SK-N-SH treated with all-trans-retinoic acid at 6 μM for 48 hours (cell line): ENCODE data around the gene SOX5.

Source experiments
- ATAC-seq: fragments of 200-7000 bp; cut with Tn5 transposase; 3 replicates; pipeline ENCODE4 v1.9.1; 2020; ENCODE audit warnings: mild to moderate bottlenecking, moderate library complexity
- ARNTL ChIP-seq: fragments of 450-650 bp; formaldehyde crosslinking; IDR thresholded peaks from 2 replicates; pipeline ENCODE4 v1.5.0; 2020; ENCODE audit warnings: low read depth, mild to moderate bottlenecking, moderate library complexity, borderline replicate concordance
- BACH2 ChIP-seq: fragments of 250-450 bp; sonication (Bioruptor Pico); IDR thresholded peaks from 2 replicates; pipeline ENCODE4 v1.9.0; 2021; ENCODE audit warnings: mild to moderate bottlenecking, borderline replicate concordance
- CSDC2 ChIP-seq: fragments of 250-450 bp; sonication (Bioruptor Pico); IDR thresholded peaks from 2 replicates; pipeline ENCODE4 v1.5.0; 2020; ENCODE audit warnings: mild to moderate bottlenecking, moderate library complexity
- CSRNP3 ChIP-seq: fragments of 250-450 bp; sonication (Bioruptor Pico); IDR thresholded peaks from 2 replicates; pipeline ENCODE4 v1.5.1; 2021; ENCODE audit warnings: mild to moderate bottlenecking, moderate library complexity
- GLIS3 ChIP-seq: fragments of 250-450 bp; sonication (Bioruptor Pico); IDR thresholded peaks from 2 replicates; pipeline ENCODE4 v1.5.0; 2020; ENCODE audit warnings: mild to moderate bottlenecking, moderate library complexity
- ISL1 ChIP-seq: fragments of 250-450 bp; sonication (Bioruptor Pico); IDR thresholded peaks from 2 replicates; pipeline ENCODE4 v2.1.2; 2022; ENCODE audit warnings: mild to moderate bottlenecking, moderate library complexity
- OSR1 ChIP-seq: fragments of 250-450 bp; sonication (Bioruptor Pico); IDR thresholded peaks from 2 replicates; pipeline ENCODE4 v1.8.0; 2022; ENCODE audit warnings: moderate library complexity, mild to moderate bottlenecking, inconsistent platforms
- PATZ1 ChIP-seq: fragments of 250-450 bp; sonication (Bioruptor Pico); IDR thresholded peaks from 2 replicates; pipeline ENCODE4 v1.8.0; 2020; ENCODE audit warnings: mild to moderate bottlenecking, moderate library complexity, borderline replicate concordance
- PPARA ChIP-seq: fragments of 250-450 bp; sonication (Bioruptor Pico); IDR thresholded peaks from 2 replicates; pipeline ENCODE4 v1.5.0; 2020; ENCODE audit warnings: mild to moderate bottlenecking, borderline replicate concordance
- RARB ChIP-seq: fragments of 250-450 bp; sonication (Bioruptor Pico); IDR thresholded peaks from 2 replicates; pipeline ENCODE4 v1.8.0; 2021; ENCODE audit warnings: mild to moderate bottlenecking, moderate library complexity
- SNAI2 ChIP-seq: fragments of 250-450 bp; sonication (Bioruptor Pico); IDR thresholded peaks from 2 replicates; pipeline ENCODE4 v1.5.0; 2020; ENCODE audit warnings: mild to moderate bottlenecking, moderate library complexity
- TCF4 ChIP-seq: fragments of 250-450 bp; sonication (Bioruptor Pico); IDR thresholded peaks from 2 replicates; pipeline ENCODE4 v1.8.0; 2021; ENCODE audit warnings: mild to moderate bottlenecking, moderate library complexity, borderline replicate concordance
- TOX ChIP-seq: fragments of 250-450 bp; sonication (Bioruptor Pico); IDR thresholded peaks from 2 replicates; pipeline ENCODE4 v1.8.0; 2021; ENCODE audit warnings: mild to moderate bottlenecking, moderate library complexity, borderline replicate concordance
- ZC3H10 ChIP-seq: fragments of 250-450 bp; sonication (Bioruptor Pico); IDR thresholded peaks from 2 replicates; pipeline ENCODE4 v1.5.1; 2021; ENCODE audit warnings: mild to moderate bottlenecking, moderate library complexity
- ZFP3 ChIP-seq: fragments of 250-450 bp; sonication (Bioruptor Pico); IDR thresholded peaks from 2 replicates; pipeline ENCODE4 v1.5.0; 2020; ENCODE audit warnings: mild to moderate bottlenecking, moderate library complexity
- ZFP30 ChIP-seq: fragments of 450-650 bp; formaldehyde crosslinking; IDR thresholded peaks from 2 replicates; pipeline ENCODE4 v1.5.0; 2022; ENCODE audit warnings: mild to moderate bottlenecking, moderate library complexity
- ZNF565 ChIP-seq: fragments of 450-650 bp; formaldehyde crosslinking; conservative IDR thresholded peaks from 2 replicates; pipeline ENCODE4 v1.5.0; 2020; ENCODE audit warnings: low read depth, mild to moderate bottlenecking, moderate library complexity
- ZNF8 ChIP-seq: fragments of 450-650 bp; formaldehyde crosslinking; IDR thresholded peaks from 2 replicates; pipeline ENCODE4 v1.5.0; 2020; ENCODE audit warnings: mild to moderate bottlenecking, moderate library complexity
- TF ChIP-seq, protein P1 (sequence below): fragments of 250-450 bp; sonication (Bioruptor Pico); IDR thresholded peaks from 2 replicates; pipeline ENCODE4 v1.5.1; 2020; ENCODE audit warnings: low read depth, mild to moderate bottlenecking, moderate library complexity
- TF ChIP-seq, protein P2 (sequence below): fragments of 250-450 bp; sonication (Bioruptor Pico); IDR thresholded peaks from 2 replicates; pipeline ENCODE4 v1.8.0; 2021; ENCODE audit warnings: low read depth, mild to moderate bottlenecking, moderate library complexity, borderline replicate concordance
- TF ChIP-seq, protein P3 (sequence below): fragments of 250-450 bp; sonication (Bioruptor Pico); IDR thresholded peaks from 2 replicates; pipeline ENCODE4 v1.5.0; 2020; ENCODE audit warnings: mild to moderate bottlenecking, moderate library complexity

The SOX5 gene

DNA sequence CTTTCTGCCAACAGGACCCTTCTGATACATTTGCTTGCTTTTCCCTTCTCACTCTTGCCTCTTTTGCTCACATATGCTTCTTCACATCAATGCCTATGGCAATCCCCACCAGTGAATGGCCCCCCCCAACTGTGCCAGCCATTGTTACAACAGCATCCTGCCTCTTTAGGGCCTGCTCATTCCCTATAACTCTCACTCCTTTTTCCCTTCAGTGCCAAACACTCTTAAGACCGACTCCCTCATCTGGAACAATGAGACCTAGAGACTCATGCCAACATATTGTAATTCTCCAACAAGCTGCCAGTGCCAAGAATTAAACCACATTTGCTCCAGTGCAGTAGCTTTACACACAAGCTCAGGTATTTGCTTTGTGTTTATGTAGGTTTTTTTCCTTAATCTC lies 189.0 kb downstream of the SOX5 start:
- TF ChIP-seq CSRNP3 (no peak), PPARA (CRISPR knock-in tag) (no peak), ZFP3 (CRISPR knock-in tag) (no peak), ISL1 (CRISPR knock-in tag) (no peak), TCF4 (CRISPR knock-in tag) (no peak), GLIS3 (CRISPR knock-in tag) (no peak), OSR1 (no peak), PATZ1 (CRISPR knock-in tag) (no peak), ARNTL (CRISPR knock-in tag) (no peak), ZC3H10 (no peak), TOX (no peak), RARB (CRISPR knock-in tag) (no peak), BACH2 (CRISPR knock-in tag) (no peak), ZFP30 (CRISPR knock-in tag) (no peak), SNAI2 (CRISPR knock-in tag) (no peak), ZNF8 (CRISPR knock-in tag) (no peak)
- TF ChIP-seq, protein P1, sequence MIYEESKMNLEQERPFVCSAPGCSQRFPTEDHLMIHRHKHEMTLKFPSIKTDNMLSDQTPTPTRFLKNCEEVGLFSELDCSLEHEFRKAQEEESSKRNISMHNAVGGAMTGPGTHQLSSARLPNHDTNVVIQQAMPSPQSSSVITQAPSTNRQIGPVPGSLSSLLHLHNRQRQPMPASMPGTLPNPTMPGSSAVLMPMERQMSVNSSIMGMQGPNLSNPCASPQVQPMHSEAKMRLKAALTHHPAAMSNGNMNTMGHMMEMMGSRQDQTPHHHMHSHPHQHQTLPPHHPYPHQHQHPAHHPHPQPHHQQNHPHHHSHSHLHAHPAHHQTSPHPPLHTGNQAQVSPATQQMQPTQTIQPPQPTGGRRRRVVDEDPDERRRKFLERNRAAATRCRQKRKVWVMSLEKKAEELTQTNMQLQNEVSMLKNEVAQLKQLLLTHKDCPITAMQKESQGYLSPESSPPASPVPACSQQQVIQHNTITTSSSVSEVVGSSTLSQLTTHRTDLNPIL (CRISPR knock-in tag): no peak
- no peak for ATAC-seq

GRCh38 chr12:23758608-23759007 lies 190.9 kb downstream of the SOX5 start:
- no peak for TF ChIP-seq ARNTL (CRISPR knock-in tag)
- TF ChIP-seq, protein P2, sequence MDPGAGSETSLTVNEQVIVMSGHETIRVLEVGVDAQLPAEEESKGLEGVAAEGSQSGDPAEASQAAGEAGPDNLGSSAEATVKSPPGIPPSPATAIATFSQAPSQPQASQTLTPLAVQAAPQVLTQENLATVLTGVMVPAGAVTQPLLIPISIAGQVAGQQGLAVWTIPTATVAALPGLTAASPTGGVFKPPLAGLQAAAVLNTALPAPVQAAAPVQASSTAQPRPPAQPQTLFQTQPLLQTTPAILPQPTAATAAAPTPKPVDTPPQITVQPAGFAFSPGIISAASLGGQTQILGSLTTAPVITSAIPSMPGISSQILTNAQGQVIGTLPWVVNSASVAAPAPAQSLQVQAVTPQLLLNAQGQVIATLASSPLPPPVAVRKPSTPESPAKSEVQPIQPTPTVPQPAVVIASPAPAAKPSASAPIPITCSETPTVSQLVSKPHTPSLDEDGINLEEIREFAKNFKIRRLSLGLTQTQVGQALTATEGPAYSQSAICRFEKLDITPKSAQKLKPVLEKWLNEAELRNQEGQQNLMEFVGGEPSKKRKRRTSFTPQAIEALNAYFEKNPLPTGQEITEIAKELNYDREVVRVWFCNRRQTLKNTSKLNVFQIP (CRISPR knock-in tag): no peak
- ATAC-seq: no peak

DNA sequence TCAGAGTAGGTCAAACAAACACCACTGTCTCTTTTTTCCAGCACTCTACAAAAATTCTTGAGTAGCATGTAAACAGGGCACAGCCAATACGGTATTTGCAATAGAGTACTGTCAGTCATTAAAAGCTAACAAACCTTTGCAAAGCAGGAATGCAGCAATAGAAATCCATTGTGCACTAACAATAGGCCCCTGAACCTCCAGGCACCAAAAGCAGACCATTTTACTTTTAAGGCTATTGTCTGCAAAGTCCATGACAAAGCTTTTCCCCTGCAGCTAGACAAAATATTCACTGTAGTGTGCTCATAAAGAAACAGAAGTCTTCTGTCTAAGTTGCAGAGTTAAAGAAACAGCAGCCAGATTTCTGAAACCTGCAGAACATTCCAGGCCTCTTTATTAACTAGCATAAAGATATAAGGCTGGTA lies 191.9 kb downstream of the SOX5 start:
- no peak for ATAC-seq
- TF ChIP-seq OSR1 (no peak), CSRNP3 (no peak), PPARA (CRISPR knock-in tag) (no peak), RARB (CRISPR knock-in tag) (no peak), CSDC2 (CRISPR knock-in tag) (no peak), ZNF8 (CRISPR knock-in tag) (no peak), PATZ1 (CRISPR knock-in tag) (no peak), ZFP30 (CRISPR knock-in tag) (no peak), TOX (no peak), SNAI2 (CRISPR knock-in tag) (no peak), ZNF565 (CRISPR knock-in tag) (no peak), ARNTL (CRISPR knock-in tag) (no peak), ZFP3 (CRISPR knock-in tag) (no peak), GLIS3 (CRISPR knock-in tag) (no peak), BACH2 (CRISPR knock-in tag) (no peak)
- TF ChIP-seq, protein P3, sequence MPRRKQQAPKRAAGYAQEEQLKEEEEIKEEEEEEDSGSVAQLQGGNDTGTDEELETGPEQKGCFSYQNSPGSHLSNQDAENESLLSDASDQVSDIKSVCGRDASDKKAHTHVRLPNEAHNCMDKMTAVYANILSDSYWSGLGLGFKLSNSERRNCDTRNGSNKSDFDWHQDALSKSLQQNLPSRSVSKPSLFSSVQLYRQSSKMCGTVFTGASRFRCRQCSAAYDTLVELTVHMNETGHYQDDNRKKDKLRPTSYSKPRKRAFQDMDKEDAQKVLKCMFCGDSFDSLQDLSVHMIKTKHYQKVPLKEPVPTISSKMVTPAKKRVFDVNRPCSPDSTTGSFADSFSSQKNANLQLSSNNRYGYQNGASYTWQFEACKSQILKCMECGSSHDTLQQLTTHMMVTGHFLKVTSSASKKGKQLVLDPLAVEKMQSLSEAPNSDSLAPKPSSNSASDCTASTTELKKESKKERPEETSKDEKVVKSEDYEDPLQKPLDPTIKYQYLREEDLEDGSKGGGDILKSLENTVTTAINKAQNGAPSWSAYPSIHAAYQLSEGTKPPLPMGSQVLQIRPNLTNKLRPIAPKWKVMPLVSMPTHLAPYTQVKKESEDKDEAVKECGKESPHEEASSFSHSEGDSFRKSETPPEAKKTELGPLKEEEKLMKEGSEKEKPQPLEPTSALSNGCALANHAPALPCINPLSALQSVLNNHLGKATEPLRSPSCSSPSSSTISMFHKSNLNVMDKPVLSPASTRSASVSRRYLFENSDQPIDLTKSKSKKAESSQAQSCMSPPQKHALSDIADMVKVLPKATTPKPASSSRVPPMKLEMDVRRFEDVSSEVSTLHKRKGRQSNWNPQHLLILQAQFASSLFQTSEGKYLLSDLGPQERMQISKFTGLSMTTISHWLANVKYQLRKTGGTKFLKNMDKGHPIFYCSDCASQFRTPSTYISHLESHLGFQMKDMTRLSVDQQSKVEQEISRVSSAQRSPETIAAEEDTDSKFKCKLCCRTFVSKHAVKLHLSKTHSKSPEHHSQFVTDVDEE (CRISPR knock-in tag): no peak
- TF ChIP-seq, protein P2 (CRISPR knock-in tag): no peak
- TF ChIP-seq, all 23 proteins: peak for 0
